RWPE2 (cell line): ENCODE results near the gene MAJIN.
"Not testable (repeated sequence)": the region's sequence is repeated elsewhere in the genome, so short reads cannot be mapped to it uniquely, and the experiment has no call there.

Source experiments
- ATAC-seq: fragments of 200-7000 bp; cut with Tn5 transposase; 3 replicates; pipeline ENCODE4 v1.9.1; 2021; ENCODE audit warnings: low read depth
- DNase-seq: peaks from one replicate; pipeline ENCODE4 v3.0.0-alpha.2; 2020; ENCODE audit warnings: low spot score
- H3K27ac ChIP-seq: fragments of 450-650 bp; 2 replicates; pipeline ENCODE4 v1.5.1; 2017; ENCODE audit warnings: mild to moderate bottlenecking; ENCODE audit not compliant: poor library complexity, severe bottlenecking
- H3K27me3 ChIP-seq: fragments of 250-450 bp; sonication (Bioruptor Pico); 2 replicates; pipeline ENCODE4 v1.5.1; 2021; ENCODE audit warnings: mild to moderate bottlenecking, moderate library complexity; ENCODE audit not compliant: insufficient read depth, poor library complexity, severe bottlenecking
- H3K36me3 ChIP-seq: fragments of 250-450 bp; sonication (Bioruptor Pico); 2 replicates; pipeline ENCODE4 v1.5.1; 2020; ENCODE audit warnings: low read depth, mild to moderate bottlenecking, moderate library complexity
- H3K4me1 ChIP-seq: fragments of 250-450 bp; sonication (Bioruptor Pico); 2 replicates; pipeline ENCODE4 v1.5.1; 2021; ENCODE audit warnings: mild to moderate bottlenecking, moderate library complexity; ENCODE audit not compliant: insufficient read depth, poor library complexity, severe bottlenecking
- H3K4me3 ChIP-seq: fragments of 250-450 bp; sonication (Bioruptor Pico); 2 replicates; pipeline ENCODE4 v1.5.1; 2021; ENCODE audit warnings: mild to moderate bottlenecking, moderate library complexity; ENCODE audit not compliant: severe bottlenecking
- H3K9me3 ChIP-seq: fragments of 250-450 bp; sonication (Bioruptor Pico); 2 replicates; pipeline ENCODE4 v1.5.1; 2021; ENCODE audit warnings: mild to moderate bottlenecking, moderate library complexity; ENCODE audit not compliant: severe bottlenecking
- TF ChIP-seq, protein P1 (sequence below): fragments of 450-650 bp; IDR thresholded peaks from one replicate; pipeline ENCODE4 v1.5.1; 2017; ENCODE audit warnings: mild to moderate bottlenecking, moderate library complexity; ENCODE audit not compliant: poor library complexity, severe bottlenecking

Gene MAJIN

DNA sequence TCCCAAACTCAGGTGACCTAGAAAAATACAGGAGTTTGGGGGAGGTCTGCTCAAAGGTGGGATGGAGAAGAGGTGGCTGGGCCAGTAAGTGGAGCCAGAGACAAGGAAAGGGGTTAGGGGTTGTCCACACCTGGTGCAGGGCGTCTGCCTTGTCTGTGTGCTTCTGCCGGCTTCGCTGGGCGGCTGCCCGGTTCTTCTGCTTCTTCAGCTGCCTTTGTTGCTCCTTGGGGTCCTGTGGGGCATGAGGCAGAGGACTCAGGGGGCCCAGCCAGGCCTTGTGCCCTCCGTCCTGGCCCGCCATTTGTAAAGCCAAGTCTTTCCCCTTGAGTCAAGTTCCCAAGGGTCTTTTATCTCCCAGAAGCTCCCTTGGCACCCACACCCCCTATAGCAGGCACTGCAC, 22.4 kb upstream of the MAJIN start:
- no peak overlapping the region for H3K27ac ChIP-seq
- ATAC-seq (no peak), DNase-seq (no peak)
- H3K36me3 ChIP-seq: no peaks in the 10 kb centered on the region
- no peaks in the 10 kb centered on the region for H3K9me3 ChIP-seq
- H3K4me3 ChIP-seq: no peak overlapping the region
- TF ChIP-seq, protein P1, sequence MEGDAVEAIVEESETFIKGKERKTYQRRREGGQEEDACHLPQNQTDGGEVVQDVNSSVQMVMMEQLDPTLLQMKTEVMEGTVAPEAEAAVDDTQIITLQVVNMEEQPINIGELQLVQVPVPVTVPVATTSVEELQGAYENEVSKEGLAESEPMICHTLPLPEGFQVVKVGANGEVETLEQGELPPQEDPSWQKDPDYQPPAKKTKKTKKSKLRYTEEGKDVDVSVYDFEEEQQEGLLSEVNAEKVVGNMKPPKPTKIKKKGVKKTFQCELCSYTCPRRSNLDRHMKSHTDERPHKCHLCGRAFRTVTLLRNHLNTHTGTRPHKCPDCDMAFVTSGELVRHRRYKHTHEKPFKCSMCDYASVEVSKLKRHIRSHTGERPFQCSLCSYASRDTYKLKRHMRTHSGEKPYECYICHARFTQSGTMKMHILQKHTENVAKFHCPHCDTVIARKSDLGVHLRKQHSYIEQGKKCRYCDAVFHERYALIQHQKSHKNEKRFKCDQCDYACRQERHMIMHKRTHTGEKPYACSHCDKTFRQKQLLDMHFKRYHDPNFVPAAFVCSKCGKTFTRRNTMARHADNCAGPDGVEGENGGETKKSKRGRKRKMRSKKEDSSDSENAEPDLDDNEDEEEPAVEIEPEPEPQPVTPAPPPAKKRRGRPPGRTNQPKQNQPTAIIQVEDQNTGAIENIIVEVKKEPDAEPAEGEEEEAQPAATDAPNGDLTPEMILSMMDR: no peak
- no peaks in the 10 kb centered on the region for H3K4me1 ChIP-seq
- H3K27me3 ChIP-seq: no peaks in the 10 kb centered on the region

DNA sequence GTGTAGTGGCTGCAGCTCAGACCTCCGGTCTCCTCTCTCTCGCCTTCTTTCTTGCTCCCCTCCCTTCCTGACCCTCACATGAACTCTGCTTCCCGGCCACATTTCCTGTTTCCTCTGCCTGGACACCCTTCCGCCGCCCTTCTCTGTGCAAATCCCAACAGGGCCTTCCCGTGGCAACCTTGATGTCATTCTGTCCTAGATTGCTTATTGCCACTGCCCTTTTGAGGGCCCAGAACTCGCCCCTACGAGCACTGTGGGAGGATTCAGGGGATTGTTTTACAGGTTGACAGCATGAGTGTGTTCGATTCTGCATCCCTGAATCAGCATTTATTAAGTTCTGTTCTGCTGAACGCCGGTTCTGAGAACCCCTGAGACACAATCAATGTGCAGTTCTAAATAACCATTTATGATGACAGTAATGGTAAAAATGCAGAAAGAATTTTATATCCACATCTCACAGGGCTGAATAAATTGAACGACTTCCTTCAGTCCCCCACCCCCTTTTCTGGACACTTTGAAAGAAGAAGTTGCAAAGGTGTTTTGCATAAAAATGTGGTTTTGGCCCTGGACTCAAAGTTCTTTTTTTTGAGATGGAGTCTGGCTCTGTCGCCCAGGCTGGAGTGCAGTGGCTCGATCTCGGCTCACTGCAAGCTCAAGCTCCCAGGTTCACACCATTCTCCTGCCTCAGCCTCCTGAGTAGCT, 18.5 kb upstream of the MAJIN start:
- no peak overlapping the region for H3K27ac ChIP-seq
- no peak; the same call in 2 of the 3 replicates for ATAC-seq
- TF ChIP-seq, protein P1: no peak
- no peak overlapping the region for H3K4me3 ChIP-seq
- H3K36me3 ChIP-seq: no peaks in the 10 kb centered on the region
- H3K4me1 ChIP-seq: no peaks in the 10 kb centered on the region
- H3K9me3 ChIP-seq: no peaks in the 10 kb centered on the region
- H3K27me3 ChIP-seq: no peaks in the 10 kb centered on the region
- DNase-seq: no peak

- Histone ChIP-seq H3K36me3 (no peaks in the 10 kb centered on the region), H3K9me3 (no peaks in the 10 kb centered on the region), H3K27ac (no peak overlapping the region), H3K4me1 (no peaks in the 10 kb centered on the region), H3K4me3 (no peak overlapping the region), H3K27me3 (no peaks in the 10 kb centered on the region)
- DNase-seq (no peak), ATAC-seq (no peak)
- TF ChIP-seq, protein P1: no peak
Observed at GRCh38 chr11:64989416-64989815, 17.5 kb upstream of the MAJIN start.

DNA sequence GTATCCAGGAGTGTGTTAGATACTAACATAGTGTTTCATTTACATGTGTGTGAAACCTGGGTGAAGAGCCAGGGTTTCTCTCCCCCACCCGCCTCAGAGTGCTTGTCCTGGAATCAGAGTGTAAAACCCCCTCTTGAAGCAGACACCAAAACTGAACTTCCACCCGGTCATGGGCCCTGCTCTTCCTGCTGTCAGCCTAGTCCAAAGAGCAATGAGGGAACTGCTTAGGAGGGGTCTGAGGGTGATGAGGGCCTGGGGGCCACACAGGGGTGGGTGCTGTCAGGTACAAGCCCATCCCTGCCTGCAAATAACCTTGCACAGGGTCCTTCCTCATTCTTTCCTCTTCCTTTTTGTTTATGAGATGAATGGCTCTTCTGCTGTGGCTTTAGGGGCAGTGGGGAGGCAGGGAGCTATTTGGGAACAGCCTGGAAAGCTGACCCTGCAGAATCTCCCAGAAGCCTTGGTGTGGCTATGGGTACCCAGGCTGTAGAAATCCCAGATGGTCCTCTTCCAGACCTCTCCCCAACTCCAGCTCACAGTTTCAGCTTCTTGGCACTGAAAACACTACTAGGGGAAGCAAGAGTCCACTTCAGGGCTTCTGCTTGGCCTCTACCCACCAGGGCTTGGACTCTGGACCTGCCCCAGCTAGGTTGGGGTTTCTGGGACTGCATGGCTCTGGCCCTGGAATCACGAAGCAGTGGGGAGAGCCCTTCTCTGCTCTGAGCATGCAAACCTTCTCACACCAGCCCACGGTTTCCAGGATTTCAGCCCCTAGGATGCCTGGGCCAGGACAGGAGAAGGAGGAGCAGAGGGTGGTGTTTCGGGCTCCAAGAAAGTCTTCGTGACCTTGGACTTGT, 16.3 kb upstream of the MAJIN start:
- DNase-seq (no peak), ATAC-seq (no peak)
- H3K4me1 ChIP-seq: no peaks in the 10 kb centered on the region
- TF ChIP-seq, protein P1: no peak
- no peak overlapping the region for H3K27ac ChIP-seq
- no peaks in the 10 kb centered on the region for H3K9me3 ChIP-seq
- H3K36me3 ChIP-seq: no peaks in the 10 kb centered on the region
- no peak overlapping the region for H3K4me3 ChIP-seq
- H3K27me3 ChIP-seq: no peaks in the 10 kb centered on the region

DNA sequence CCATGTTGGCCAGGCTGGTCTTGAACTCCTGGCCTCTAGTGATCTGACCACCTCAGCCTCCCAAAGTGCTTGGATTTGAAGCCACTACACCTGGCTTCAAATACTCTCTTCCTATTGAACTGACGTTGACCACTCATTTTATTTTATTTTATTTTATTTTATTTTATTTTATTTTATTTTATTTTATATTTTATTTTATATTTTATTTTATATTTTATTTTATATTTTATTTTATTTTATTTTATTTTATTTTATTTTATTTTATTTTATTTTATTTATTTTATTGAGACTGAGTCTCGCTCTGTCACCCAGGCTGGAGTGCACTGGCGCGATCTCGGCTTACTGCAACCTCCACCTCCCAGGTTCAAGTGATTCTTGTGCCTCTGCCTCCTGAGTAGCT, 11.4 kb upstream of the MAJIN start:
- not testable (repeated sequence) for H3K4me1 ChIP-seq, H3K36me3 ChIP-seq, H3K9me3 ChIP-seq, ATAC-seq, DNase-seq, H3K27me3 ChIP-seq, H3K4me3 ChIP-seq, H3K27ac ChIP-seq
